Measurements from ENCODE around the gene ZNF775.

DNA sequence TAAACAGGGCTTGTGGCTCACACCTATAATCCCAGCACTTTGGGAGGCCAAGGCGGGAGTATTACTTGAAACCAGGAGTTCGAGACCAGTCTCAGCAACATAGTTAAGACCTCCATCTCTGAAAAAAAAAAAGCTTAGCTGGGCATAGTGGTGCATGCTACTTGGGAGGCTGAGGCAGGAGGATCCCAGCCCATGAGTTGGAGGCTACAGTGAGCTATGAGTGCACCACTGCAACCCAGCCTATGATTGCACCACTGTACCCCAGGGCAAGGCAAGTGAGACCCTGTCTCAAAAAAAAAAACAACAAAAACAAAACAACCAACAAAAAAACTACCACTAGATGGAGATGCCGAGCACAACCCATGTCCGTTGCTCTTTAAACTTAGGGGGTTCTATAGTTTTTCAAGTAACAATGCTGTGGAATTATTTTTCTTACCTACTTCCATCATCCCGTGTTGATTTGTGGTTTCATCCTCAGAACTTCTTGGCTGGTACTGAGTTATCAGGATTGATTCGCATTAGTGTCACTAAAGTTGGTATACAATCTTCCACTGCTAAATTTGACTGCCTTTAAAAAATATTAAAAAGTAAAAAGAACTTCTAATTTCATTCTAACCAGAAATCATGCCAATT lies 22.7 kb upstream of the ZNF775 start:
- peak; percentile 93 for TF ChIP-seq CTCF (IDR thresholded peaks at IDR 0.05; ENCODE audit: low read depth, low read length, poor library complexity, severe bottlenecking)
- no peak for TF ChIP-seq EZH2phosphoT487 (IDR thresholded peaks at IDR 0.05; ENCODE audit: borderline replicate concordance, low read length)

Measured in DOHH2 (cell line).